ENCODE measurements around the gene LEKR1.

- TF ChIP-seq POLR2AphosphoS5 (IDR thresholded peaks at IDR 0.05; ENCODE audit: low read depth, low read length) (no peak), REST (IDR thresholded peaks at IDR 0.05; ENCODE audit: insufficient read depth in 1 of 2, low read depth in 2 of 2, low read length in 2 of 2) (no peak), SIN3A (IDR thresholded peaks at IDR 0.05; ENCODE audit: borderline replicate concordance, insufficient read depth, low read length) (no peak)
Measured at GRCh38 chr3:156957715-156958114, 131.6 kb downstream of the LEKR1 start.

All from PFSK-1 (cell line).